HG03103 (cell line): ENCODE data around the gene CARMIL1.
"Not testable (repeated sequence)": the region's sequence is repeated elsewhere in the genome, so short reads cannot be mapped to it uniquely, and the experiment has no call there.

ENCODE experiments used
- ATAC-seq: cut with Tn5 transposase; IDR thresholded peaks from one replicate; pipeline ENCODE4 v1.9.1; 2021; ENCODE audit warnings: low read depth; ENCODE audit not compliant: unreplicated experiment

The CARMIL1 gene

DNA sequence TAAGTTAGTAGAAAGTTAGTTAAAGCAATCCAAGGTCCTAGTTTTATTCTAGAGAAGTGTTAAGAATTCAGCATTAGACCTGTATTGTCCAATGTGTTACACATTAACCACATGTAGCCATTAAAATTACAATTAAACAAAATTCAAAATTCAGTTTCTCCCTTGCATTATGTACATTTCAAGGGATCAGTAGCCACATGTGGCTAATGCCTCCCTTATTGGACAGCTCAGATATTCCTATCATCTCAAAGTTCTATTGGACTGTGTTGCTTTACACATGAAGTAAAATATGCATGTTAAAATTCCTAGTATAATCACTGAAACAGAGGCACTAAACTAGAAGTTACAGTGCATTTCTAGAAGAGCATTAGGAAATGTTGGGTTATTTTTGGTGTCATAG is 265.7 kb downstream of the CARMIL1 start:
- no peak for ATAC-seq

- ATAC-seq, result no peak
These were observed 268.6 kb downstream of the CARMIL1 start for GRCh38 chr6:25547797-25548196.

DNA sequence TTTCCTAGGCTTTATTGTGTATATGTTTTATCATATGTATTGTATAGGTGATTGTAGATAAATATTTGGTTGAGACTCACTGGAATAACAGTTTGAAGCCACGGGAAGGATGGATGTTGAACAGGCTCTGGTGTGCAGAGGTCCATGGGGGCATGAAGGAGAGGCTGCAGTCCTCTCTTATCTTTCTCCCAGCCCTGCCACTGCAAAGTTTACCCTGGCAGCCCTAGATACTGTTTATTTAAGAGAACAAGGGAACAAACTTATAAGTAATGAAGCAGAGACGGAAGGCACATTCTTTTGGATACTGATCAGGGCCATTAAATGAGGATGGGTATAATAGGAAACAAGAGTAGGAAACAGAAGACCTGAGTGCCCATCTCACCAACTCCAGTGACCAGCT is 269.3 kb downstream of the CARMIL1 start:
- no peak for ATAC-seq

DNA sequence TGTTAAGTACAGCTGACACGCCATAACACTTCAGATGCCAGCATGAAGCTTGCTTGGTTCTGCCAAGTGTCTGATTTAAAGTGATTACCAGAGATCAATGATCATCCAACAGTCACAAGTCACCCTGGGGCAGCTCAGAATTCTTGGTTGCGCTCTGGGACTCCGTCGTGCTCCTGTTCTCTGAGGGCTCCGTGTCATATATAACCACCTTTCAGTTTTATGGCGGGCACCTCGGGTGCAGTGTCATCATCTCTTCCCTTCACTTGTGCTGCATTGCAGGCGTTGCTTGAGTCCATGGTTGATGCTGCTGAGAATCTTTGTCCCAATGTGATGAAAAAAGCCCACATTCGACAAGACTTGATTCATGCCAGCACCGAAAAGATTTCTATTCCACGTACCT is 271.5 kb downstream of the CARMIL1 start:
- no peak for ATAC-seq

- ATAC-seq, result no peak
These were observed 274.3 kb downstream of the CARMIL1 start for GRCh38 chr6:25553502-25553901.

GRCh38 chr6:25555188-25555587 is 276.0 kb downstream of the CARMIL1 start:
- ATAC-seq, result no peak

DNA sequence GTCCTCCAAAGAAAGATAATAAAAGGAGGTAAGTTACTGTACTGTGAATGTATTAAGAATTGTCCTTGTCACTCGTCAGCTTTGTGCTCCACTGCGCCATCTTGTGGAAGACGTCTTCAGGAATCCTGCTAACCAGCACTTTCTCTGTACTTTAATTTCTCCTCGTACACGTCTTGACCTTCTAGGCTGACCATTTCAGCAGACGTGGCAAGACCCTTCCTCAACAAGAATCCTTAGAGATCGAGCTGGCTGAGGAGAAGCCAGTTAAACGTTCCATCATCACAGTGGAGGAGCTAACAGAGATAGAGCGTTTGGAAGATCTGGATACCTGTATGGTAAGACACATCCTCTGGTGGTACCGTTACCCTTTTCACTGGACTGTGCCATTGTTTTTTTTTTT is 277.3 kb downstream of the CARMIL1 start:
- ATAC-seq, result no peak

- no peak for ATAC-seq
These were observed 279.1 kb downstream of the CARMIL1 start for GRCh38 chr6:25558155-25558817.

DNA sequence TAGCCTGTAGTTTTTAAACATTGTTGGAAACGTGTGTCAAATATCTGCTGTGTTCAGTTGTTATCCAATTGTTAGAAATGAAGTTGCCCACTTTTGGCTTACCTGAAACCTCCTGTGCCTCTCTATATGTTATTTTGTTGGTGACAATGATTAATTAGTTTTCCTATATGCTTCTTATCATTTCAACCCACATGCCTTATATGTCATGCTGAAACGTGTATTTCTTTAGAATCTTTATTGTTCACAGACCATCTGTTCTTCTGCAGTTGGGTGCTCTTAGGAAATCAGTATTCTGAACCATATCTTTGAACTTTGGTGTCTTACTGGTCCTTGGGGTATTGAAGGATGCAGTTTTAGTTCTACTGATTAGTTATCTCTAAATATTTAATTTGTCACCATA is 281.7 kb downstream of the CARMIL1 start:
- no peak for ATAC-seq

DNA sequence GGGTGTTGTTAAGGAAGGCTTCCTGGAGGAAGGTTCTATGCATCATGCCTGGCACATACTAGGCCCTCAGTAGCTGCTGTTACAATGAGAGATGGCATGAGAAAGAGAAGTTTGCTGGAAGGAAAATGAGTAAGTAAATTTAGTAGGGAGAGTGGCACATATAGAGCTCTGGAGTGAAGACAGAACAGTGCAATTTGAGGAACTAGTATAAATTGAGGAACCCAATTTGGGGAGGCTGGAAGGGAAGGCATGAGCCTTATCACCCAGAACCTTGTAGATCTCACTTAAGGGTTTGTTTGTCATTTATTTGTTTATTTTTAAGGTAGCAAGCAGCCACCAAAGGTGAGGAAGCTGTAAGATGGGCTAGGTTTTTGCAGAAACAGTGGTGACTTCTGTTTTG is 285.8 kb downstream of the CARMIL1 start:
- no peak for ATAC-seq

DNA sequence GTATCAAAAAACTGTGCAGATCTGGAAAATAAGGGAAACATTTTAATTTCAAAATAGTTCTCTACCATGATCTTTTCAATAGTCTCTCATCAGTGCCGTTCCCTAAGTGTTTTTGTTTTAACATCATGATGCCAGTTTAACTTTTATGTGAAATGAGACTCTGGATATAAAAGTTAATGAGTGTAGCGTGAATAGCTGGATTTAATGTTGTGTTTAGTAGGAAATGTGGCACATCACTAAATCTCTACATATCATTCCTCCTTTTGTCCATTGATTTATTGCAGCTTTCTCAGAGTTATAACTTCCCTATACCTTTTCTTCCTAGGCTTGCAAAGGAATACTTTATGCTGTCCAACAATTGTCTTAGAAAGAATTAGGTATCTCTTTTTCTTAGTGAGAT is 291.4 kb downstream of the CARMIL1 start:
- no peak for ATAC-seq

- ATAC-seq, result no peak
These were observed 297.7 kb downstream of the CARMIL1 start for GRCh38 chr6:25576919-25577318.

- ATAC-seq, result no peak
These were observed 299.4 kb downstream of the CARMIL1 start for GRCh38 chr6:25578538-25578937.

GRCh38 chr6:25579391-25579883 is 300.3 kb downstream of the CARMIL1 start:
- ATAC-seq, result no peak

DNA sequence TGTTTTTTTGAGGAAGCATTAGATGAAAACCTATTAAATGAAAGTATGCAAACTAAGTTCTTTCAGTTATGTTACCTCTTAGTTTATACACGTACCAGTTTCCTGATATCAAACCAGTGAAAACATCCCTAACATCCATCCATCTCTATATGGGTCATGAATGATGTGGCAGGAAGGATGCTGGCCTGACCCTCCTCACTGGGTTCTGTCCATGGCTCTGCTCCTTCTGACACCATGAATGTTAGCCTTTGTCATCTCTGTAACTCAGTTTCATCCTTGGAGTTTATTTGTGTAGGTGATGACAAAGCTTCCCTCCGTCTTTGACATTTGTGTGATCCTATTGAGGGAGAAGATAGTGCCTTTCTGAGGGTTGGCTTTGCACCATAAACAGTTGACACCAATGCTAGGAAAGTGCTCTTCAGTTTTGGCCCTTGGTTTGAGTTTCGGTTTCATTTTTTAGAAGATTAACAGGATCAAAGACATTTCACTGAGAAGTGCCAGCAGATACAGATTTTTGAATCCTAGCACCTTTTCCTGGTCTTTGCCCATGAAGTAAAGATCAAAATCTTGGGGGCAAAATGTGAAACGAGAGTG is 300.8 kb downstream of the CARMIL1 start:
- ATAC-seq, result no peak

DNA sequence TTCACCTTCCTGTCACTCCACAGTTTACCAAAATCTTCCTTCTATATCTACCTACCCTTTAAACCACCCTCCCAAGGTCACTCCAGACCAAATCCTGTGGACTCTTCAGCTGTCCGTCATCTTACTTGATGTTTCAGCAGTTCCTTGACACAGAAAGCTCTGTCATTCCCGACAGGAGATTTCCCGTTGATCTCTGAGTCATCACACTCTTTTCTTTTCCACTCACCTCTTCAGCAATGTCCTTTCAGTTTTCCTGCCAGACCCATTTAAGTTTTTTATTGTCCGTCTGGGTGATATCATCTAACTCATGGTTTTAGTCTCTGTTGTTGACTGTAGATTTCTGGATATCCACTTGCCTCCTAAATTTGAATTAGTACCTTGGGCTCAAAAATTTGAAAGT is 302.9 kb downstream of the CARMIL1 start:
- no peak for ATAC-seq

DNA sequence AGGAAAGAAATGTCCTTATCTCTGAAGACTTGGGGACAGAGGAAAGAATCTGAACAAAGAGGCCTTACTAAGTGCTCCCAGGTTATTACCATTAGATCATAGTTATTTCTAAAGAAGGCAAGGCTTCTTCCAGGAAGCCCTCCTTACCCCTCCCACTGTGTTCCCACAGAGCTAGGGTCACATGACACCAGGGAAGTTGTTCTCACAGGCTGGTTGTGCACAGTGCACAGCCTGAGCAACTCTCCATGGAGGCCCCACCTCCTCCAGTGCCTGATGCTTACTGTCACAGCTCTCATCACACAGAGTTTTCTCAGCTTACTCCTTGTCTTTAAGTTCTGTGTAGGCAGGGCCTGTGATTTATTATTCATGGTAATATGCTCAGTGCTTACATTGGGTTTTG is 303.9 kb downstream of the CARMIL1 start:
- ATAC-seq, result no peak

- no peak for ATAC-seq
These were observed 304.7 kb downstream of the CARMIL1 start for GRCh38 chr6:25583906-25584305.

GRCh38 chr6:25585225-25585624 is 306.1 kb downstream of the CARMIL1 start:
- ATAC-seq, result no peak

- not testable (repeated sequence) for ATAC-seq
These were observed 306.9 kb downstream of the CARMIL1 start for GRCh38 chr6:25586119-25586518.

DNA sequence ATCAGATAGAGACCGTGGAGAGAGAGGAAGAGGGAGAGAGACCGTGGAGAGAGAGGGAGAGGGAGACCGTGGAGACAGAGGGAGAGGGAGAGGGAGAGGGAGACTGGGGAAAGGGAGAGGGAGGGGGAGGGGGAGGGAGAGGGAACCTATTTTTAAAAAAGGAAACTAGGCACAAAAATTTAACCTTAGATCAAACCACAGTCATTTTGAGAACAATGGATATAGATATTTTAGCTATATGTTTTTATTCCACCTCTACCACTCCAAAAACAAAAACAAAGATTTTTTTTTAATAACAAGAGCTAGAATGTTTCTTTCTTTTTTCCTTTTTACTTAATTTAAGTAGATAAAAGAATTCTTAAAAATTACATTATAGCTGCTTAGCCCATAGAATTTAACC is 307.8 kb downstream of the CARMIL1 start:
- no peak for ATAC-seq

- ATAC-seq, result no peak
These were observed 311.8 kb downstream of the CARMIL1 start for GRCh38 chr6:25590986-25591385.
